Astrocyte of the hippocampus (primary cell): Measurements from ENCODE around the gene TSPAN11.
"Not testable (repeated sequence)": the region's sequence is repeated elsewhere in the genome, so short reads cannot be mapped to it uniquely, and the experiment has no call there.

ENCODE experiments used
- DNase-seq: peaks from one replicate; pipeline ENCODE4 v3.0.0; 2011; ENCODE audit warnings: low read depth, low spot score

The TSPAN11 gene

DNA sequence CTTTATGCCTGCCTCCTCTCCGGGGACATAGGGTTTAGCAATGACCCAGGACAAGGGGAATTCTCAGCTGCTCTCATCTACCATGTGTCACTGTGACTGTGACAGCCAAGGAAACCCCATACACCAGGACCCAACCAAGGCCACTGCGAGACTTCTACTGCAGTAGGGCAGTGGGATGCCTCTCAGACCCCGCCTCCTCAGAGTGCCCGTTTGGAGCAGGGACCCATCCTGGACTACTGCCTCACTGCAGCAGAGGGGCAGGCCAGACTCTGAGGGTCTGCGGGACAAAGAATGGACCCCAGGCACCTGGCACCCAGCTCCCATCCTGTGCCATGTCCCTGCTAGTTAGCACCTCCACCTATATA lies 75.8 kb downstream of the TSPAN11 start:
- no peak for DNase-seq

DNA sequence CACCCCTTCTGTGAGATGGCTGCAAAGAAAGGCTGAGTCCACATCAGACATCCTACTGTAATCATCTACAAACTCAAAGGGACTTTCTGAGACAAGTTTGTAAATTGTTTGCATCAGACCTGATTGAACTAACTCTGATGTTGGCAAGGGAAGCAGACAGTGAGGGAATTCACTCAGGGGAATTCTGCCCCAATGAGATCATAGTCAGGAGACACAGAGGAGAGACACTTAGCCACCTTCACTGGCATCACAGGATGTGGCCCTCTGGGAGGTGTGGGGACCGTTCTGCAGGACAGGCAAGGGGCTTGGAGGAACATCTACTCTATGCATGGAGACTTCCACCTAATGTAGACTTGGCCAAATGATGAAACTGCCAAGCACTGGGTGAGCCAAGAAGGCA lies 76.5 kb downstream of the TSPAN11 start:
- peak; percentile 39 for DNase-seq

- DNase-seq = no peak
These were observed 77.5 kb downstream of the TSPAN11 start for GRCh38 chr12:31003861-31004640.

GRCh38 chr12:31004666-31005065 lies 78.1 kb downstream of the TSPAN11 start:
- DNase-seq = no peak

DNA sequence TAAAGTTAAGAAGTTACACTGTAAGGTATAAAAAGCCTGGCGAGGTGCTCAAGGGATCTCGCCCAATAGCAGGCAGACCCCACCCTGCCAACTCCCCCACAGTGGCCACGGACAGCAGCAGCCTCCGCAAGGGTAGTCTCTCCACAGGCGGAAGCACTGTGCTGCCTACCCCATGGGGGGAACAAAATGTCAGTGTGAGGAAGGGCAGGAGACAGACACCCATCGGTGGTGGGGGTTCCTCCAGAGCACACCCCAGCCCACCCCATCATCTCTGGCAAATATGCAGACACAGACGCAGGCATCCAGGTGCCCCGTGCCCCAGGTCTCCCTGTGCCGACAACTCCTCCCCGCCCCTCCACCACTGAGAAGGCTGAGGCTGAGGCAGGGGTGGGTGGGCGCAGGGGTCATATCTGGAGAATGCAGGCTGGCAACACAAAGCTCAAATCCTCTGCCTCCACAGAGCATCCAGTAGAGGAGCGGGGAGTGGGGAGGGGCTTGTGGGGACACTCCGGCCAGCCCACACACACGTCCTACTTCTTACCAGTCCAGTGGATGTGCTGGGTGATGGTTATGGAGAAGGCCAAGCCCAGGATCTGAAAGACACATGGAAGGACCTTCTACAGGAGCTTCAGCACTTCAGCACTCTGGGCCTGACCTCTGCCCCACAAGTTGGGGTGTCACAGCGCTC lies 78.9 kb downstream of the TSPAN11 start:
- DNase-seq = no peak

- DNase-seq = peak; percentile 76
These were observed 79.4 kb downstream of the TSPAN11 start for GRCh38 chr12:31005944-31006361.

DNA sequence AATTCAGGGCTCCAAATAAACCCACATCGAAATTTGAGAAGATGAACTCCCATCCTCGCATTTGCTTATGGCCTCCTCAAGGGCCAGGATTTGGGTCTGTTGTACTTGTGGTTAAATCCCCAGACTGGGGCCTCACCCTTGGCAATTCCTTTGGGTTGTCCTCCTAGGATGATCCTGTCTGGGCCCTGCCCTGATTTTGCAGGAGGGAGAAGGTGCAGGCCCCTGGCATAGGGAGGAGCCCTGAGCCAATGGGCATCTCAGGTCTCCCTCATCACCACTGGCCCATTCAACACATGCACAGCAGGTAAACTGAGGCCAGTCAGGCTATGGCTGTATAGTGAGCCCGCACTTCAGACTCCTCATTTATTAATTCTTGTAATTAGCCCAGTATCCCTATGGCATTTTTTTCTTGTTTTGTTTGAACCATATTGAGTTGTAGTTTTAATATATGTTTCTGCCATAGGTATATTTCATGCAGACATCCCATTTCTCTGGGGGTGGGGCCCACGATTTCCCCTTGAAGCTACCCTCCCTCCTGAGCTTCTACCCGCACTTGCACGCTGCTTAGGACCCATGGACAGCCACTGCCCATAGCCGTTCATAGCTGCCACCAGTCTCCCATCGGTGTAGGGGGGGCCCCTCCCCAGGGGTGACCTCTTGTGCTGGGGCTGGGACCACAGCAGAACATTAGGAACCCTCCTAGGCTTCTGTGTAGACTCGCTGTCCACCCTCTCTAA lies 80.0 kb downstream of the TSPAN11 start:
- no peak for DNase-seq

DNA sequence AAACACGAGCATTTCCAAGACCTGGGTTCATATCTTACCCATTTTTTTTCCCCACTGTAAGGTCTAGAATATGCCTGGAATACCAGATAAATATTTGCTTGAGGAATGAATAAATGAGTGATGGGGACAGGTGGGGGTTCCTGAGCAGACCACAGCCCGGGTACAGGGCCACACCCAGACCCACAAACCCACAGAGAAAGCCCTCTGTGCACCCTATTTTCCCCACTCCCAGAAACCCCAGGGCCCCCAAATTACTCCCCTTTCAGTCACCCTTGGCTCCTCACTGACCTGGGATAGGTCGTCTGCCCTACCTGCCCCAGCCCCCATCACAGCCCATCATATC lies 80.6 kb downstream of the TSPAN11 start:
- DNase-seq = no peak

- no peak for DNase-seq
These were observed 81.2 kb downstream of the TSPAN11 start for GRCh38 chr12:31007636-31008175.

GRCh38 chr12:31008241-31008761 lies 81.8 kb downstream of the TSPAN11 start:
- DNase-seq = no peak

DNA sequence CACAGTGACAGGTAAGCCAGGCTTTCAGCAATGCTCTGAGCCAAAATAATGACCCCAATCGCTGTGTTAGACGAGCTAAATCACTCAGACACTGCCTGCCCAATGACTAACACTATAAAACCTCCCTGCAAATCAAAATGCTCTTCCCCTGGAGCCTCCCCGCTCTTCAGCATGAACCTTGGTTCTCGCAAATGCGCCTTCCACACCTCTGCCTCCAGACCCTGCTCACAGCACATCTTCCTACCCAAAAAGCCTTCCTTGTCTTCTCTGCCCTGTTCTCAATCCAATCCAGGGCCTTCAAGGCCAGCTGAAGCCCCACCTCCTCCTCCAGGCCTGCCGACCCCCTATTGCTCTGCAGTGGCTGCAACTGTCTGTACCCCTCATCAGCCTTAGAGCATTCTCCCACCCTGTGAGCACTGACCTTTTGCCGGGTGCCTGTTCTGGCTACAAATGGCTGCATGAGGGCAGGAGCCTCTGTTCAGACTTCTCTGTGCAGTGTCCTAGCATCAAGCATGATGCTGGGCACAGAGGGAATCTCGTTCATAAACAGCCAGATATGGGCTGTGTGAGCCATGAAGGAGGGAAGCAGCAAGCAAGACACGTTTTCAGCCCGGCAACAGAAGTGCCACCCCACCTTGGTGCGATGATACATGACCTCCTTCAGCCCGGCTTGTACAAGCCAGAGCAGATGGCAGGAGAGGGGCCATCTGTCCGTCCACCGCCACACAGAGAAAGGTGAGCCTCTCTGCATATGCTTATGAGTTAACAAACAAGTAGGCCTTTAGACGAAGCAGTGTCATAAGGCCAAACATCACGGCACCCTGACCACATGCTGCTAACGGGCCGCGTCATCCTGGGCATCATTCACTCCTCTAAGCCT lies 82.7 kb downstream of the TSPAN11 start:
- no peak for DNase-seq

DNA sequence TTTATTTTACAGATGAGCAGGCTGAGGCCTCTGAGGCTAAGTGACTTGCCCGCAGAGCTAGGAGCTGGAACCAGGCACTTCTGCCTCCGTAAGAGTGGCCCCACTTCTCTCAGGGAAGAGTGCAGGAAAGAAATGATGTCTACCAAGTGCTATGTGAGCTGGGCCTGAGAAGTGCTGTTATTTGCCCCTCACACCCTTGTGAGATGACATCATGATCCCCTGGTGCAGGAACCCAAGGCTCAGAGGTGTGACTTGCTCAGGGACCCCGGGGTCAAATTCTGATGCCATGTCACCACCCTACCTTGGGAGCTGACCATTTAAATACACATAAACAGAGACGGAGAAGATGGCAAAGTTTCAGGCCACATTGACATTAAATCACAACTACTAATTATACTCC lies 83.4 kb downstream of the TSPAN11 start:
- no peak for DNase-seq

DNA sequence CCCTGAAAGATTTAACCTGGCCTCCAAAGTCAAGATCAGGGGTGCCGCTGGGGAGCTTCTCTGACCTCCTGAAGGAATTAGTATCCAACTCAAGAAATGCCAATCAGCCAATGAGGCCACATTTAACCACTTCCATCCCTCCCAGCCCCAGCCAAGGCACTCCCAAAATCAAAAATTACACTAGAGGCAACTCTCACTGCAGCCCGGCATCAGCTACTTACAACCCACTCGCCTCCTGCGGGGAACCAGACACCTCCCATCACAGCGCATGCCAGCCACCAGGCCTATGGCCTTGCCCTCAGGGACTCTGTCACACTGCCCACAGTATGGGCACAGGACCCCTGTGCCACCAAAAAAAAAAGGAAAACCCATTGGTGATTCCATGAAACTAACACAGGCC lies 84.8 kb downstream of the TSPAN11 start:
- no peak for DNase-seq

GRCh38 chr12:31011746-31012566 lies 85.4 kb downstream of the TSPAN11 start:
- DNase-seq = no peak

DNA sequence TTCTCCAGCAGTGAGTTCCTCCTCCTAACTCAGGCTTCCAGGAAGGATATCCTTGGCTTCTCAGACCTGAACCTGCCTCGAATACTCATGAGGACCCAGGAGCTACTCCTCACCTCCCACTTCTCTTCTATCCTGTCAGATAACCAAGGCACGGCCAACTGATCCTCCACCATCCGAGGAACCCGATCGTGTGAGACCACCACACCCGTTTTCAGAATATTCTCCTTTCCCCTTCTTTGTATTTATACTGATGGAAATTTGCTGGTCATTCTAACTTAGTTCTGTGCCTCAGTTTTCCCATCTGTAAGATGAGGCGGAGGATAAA lies 86.0 kb downstream of the TSPAN11 start:
- not testable (repeated sequence) for DNase-seq

- DNase-seq = no peak
These were observed 88.7 kb downstream of the TSPAN11 start for GRCh38 chr12:31015215-31015614.

GRCh38 chr12:31016057-31016456 lies 89.5 kb downstream of the TSPAN11 start:
- DNase-seq = no peak

- no peak for DNase-seq
These were observed 91.0 kb downstream of the TSPAN11 start for GRCh38 chr12:31017535-31017934.

DNA sequence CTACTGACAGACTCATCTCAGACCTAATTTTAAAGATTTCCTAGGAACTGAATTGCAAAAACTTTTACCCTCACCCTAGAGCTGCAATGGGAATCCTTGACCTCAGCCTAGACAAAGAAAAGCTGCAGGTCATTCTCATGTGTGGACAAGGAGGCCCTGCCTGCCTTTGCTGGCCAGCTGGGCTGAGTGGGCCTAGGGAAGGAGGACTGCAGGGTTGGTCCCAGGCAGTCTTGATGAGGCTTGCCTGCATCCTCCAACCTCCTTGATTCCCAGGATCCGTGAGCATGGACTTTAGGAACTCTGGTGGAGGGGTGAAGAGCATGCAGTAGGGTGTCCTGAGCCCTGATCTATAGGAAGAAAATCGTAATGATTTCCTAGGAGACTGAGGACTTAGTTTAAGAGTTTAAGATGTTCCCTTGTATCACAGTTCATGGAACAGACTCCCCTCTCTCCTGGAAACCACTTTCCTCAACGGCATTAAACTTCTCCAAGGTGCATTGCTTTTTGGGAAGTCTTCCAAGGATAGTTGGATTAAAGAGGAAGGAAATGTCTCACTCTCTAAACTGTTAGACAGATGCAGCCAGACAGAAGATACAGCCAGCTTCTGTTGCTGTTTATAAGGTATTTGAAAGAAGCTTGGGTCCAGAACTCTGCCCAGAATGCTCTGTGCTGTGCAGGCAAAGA lies 91.7 kb downstream of the TSPAN11 start:
- DNase-seq = no peak
